Loucy (cell line): ENCODE results near the gene TLX2.

Experiments used
- EZH2phosphoT487 ChIP-seq: fragments of 200-600 bp; IDR thresholded peaks from 2 replicates; pipeline ENCODE4 v1.6.1; 2018; ENCODE audit warnings: antibody characterized with exemption, mild to moderate bottlenecking, moderate library complexity, borderline replicate concordance
- TF ChIP-seq, protein P1 (sequence below): fragments of 200-600 bp; sonication (generic); conservative IDR thresholded peaks from 2 replicates; pipeline ENCODE4 v1.5.1; 2014; ENCODE audit warnings: mild to moderate bottlenecking, antibody characterized with exemption, low read length

DNA sequence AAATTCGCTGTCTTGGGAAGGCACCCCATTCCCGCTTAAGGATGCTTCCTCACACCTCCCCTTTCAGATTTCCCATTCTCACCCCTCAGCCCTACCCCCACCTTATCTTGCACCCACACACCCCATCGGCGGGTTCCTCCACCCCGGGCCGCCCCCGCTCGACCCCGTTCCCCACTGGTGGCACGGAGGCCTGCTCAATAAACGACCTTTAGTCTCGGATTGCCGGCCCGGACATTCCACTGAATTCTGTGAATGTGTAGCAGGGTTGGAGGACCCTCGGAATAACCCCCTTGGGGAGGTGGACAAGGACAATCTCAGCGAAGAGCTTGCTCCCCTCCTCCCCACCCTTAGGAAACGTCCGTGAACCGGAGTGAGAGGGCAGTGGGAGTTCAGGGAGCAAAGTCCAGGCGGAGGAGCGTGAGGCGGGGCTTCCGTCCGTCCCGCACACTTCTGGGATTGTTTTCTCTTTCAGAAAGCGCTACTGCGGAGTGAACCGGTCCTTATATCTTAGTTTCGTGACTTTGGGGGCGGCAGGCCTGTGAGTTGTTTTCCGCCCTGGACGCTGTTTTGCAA is 12.0 kb upstream of the TLX2 start:
- TF ChIP-seq, protein P1, sequence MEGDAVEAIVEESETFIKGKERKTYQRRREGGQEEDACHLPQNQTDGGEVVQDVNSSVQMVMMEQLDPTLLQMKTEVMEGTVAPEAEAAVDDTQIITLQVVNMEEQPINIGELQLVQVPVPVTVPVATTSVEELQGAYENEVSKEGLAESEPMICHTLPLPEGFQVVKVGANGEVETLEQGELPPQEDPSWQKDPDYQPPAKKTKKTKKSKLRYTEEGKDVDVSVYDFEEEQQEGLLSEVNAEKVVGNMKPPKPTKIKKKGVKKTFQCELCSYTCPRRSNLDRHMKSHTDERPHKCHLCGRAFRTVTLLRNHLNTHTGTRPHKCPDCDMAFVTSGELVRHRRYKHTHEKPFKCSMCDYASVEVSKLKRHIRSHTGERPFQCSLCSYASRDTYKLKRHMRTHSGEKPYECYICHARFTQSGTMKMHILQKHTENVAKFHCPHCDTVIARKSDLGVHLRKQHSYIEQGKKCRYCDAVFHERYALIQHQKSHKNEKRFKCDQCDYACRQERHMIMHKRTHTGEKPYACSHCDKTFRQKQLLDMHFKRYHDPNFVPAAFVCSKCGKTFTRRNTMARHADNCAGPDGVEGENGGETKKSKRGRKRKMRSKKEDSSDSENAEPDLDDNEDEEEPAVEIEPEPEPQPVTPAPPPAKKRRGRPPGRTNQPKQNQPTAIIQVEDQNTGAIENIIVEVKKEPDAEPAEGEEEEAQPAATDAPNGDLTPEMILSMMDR = no peak
- no peak for TF ChIP-seq EZH2phosphoT487
